Measurements from ENCODE around the gene CDR2.
A peak's percentile ranks its signal among the peaks of the same experiment; 100 is the strongest.

CDR2 gene

DNA sequence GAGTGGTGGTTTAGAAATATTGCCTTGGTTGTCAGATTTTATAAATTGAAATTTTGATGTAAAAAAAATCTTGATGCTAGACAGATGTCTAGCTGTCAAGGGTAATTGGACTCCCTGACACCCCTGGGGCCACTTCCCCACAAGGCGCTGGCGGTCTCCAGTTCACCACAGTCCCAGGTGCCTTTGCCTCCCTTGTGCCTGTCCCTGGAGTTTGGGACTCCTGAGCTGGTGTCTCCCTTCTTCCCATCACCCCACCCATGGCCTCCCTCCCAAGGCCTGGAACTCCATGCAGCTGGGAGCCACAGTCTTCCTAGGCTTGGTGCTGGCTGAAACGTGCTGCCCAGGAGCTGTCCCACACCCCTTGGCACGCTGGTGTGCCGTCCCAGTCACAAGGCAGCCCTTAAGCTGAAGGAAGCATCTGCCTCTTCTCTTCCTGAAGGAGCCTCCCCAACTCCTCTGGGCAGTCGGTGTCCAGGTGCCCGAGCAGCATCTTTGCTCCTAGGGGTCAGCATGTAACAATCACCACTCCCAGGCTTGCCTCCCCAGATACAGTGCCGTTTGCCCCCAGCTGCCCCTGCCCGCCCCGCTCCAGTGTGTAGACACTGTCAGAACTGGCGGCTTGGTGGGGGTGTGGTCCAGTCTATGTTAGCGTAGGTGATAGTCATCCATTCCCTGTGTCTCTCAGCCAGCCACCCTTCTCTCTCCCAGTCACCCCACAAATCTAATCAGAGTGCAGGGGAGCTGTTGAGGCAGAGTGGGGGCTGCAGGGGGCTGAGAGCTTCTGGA, 51.1 kb downstream of the CDR2 start:
- DNase-seq: no peak

GRCh38 chr16:22322741-22323140, 51.7 kb downstream of the CDR2 start:
- no peak for DNase-seq

- DNase-seq: no peak
Observed at GRCh38 chr16:22322021-22322471, 52.4 kb downstream of the CDR2 start.

- DNase-seq: peak; percentile 65 to 67
Observed at GRCh38 chr16:22321340-22322001, 52.9 kb downstream of the CDR2 start.

DNA sequence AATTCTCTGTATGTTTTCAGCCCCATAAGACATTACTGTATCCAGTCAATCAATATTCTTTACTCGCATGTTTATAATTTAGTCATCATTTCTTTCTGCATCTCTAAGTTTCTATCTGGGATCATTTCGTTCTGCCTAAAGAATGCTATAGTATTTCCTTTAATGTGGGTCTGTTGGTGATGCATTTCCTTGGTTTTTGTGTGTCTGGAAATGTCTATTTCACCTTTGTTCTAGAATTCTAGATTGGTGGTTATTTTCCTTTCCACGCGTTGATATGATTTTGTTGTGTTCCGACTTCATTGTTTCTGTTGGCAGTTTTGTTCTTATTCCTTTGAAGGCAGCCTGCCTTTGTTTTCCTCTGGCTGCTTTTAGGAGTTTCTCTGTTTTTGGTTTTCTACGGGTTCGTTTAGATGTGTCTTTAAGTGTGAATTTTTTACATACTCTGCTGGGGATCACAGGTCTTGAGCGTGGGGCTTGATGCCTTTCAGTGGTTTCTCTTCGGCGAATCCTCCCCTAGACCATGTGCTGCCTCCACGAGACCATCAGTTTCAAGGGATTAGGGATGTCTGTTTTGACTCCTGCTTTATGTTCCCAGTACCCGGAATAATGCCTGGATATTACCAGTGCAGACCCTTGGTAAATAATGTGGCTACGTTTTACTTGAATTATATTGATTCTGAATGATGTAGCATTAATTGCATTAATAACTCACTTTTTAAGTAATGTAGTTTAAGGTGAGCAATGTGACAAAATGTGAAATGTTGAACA, 53.7 kb downstream of the CDR2 start:
- no peak for DNase-seq

DNA sequence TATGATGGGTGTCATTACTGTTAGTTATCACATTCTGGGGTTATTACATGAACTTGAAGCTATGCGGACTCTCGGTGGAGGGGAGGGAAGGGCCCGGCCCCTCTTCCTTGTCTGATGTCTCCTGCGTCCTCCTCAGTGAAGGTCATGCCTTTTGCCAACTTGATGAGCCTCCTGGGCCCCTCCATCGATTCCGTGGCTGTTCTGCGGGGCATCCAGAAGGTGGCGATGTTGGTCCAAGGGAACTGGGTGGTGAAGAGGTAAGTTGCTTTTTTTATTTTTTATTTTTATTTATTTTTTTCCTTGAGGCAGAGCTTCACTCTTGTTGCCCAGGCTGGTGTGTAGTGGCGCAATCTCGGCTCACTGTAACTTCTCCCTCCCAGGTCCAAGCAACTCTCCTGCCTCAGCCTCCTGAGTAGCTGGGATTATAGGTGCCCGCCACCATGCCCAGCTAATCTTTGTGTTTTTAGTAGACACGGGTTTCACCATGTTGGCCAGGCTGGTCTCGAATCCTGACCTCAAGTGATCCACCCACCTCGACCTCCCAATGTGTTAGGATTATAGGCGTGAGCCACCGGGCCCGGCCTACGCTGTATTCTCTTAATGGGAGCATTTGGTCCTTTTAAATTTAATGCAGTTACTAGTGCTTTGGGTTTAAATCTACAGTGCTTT, 55.6 kb downstream of the CDR2 start:
- peak; percentile 49 to 62 for DNase-seq

DNA sequence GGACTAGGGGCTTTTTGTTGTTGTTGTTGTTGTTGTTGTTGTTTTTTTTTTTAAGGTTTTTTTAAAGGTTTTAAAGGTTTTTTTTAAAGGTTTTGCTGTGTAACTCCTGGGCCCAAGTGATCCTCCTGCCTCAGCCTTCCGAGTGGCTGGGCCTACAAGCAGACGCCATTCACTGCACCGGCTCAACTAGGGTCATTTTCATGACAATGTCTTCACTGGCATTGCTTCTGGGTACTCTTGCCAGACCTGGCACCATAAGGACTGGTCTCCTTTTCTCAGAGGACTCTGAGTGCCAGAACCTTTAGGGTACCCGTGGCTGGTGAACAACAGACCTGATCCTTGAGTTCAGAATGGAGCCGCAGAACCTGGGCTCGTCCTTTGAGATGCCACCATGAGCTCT, 56.8 kb downstream of the CDR2 start:
- no peak for DNase-seq

DNA sequence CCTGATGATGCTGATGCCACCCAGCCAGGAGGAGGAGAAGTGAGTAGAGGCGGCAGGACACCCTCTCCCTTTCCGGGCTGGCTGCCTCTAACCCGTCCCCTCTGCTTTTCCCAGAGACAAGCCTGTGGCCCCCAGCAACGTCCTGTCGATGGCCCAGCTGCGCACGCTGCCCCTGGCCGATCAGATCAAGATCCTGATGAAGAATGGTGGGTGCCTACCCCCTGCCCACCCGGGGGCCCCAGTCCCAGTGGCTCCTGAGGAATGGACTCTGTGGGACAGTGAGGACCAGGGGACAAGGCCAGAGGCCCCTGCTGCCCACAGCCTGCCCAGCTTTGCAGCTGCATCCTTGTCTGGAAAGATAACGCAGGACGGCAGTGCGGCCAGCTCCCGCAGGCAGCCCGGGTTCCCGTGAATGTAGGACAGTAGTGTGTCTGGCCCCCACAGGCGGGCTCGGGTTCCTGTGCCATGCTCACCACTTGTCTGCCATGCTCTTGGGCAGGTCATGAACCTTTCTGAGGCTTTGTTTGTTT, 57.4 kb downstream of the CDR2 start:
- no peak for DNase-seq

DNA sequence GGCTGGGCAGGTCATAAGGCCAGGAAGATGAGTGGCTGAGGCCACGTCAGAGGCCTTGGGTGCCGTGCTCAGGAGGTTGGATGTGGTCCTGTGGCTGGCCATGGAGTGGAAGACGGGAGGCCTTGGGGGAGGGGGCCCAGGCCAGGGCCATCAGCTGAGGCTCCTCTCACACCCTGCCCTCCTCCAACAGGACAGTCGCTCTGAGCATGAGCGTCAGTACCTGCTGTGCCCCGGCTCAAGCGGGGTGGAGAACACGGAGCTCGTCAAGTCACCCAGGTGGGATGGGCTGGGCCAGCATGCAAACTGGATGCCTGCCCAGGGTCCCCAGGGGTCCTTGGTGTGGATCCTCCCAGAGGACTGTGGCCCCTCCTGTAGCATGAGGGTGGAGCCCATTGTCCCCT, 58.0 kb downstream of the CDR2 start:
- DNase-seq: no peak

GRCh38 chr16:22315979-22316378, 58.4 kb downstream of the CDR2 start:
- no peak for DNase-seq

GRCh38 chr16:22314661-22315626, 59.5 kb downstream of the CDR2 start:
- no peak for DNase-seq

GRCh38 chr16:22313876-22314470, 60.4 kb downstream of the CDR2 start:
- DNase-seq: no peak

DNA sequence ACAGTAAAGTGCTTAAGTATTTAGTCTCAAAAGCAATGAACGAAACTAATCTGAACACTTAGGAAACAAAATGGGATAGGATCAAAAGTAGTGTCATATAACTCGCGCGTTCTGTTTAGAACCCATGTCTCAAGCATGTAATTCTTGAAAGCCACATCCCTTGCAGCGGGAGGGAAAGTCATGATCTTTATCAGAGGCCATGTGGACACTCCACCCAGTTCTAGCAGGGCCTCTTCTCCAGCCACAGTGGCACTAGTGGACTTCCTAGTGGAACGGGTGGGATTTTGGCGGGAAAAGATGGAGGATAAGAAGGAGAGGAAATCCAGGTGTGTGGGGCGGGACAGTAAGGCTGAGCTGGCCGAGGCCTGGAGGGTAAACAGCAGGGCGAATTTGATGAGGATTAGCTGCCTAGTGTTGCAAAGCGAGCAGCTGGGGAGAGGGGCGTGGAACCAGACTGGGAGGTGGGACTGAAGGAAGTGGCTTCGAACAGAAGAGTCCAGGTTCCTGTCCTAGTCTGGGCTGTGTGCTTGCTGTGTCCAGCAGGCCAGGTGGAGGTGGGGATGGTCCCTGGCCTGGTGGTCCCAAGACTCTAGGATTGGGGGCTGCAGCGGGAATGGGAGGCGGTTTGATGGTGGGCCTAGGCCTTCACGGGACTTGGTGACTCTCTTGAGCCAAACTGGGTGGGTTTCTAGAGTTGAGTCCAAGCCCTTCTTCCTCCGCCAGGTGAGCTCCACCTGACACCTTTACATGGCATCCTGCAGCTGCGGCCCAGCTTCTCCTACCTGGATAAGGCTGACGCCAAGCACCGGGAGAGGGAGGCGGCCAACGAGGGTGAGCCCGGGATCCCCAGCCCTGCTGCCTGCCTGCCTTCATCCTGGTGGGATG, 61.3 kb downstream of the CDR2 start:
- DNase-seq: no peak

GRCh38 chr16:22311520-22311919, 62.9 kb downstream of the CDR2 start:
- no peak for DNase-seq

GRCh38 chr16:22308824-22309520, 65.4 kb downstream of the CDR2 start:
- DNase-seq: no peak

- no peak for DNase-seq
Observed at GRCh38 chr16:22307838-22308237, 66.6 kb downstream of the CDR2 start.

GRCh38 chr16:22306788-22307187, 67.6 kb downstream of the CDR2 start:
- DNase-seq: no peak

GRCh38 chr16:22304411-22304810, 70.0 kb downstream of the CDR2 start:
- no peak for DNase-seq

GRCh38 chr16:22302776-22303363, 71.5 kb downstream of the CDR2 start:
- no peak for DNase-seq
